Keratinocyte (primary cell): ENCODE measurements around the gene TUBGCP6. TPM values are rescaled to one million over a fixed set of nuclear protein-coding genes. Genes with fewer than 3 reads are reported as not detected.

Experiments used
- DNase-seq: peaks from one replicate; pipeline ENCODE4 v3.0.0-alpha.2; 2011; ENCODE audit warnings: low read depth, missing footprints, low spot score
- FAIRE-seq: peaks from 2 replicates; lab custom pipeline; 2011; peaks lifted over from hg19 to GRCh38; lab: Jason Lieb, UNC
- H2AFZ ChIP-seq: 2 replicates; pipeline ENCODE4 v1.6.0; 2012; ENCODE audit warnings: low read length, control low read depth, inconsistent platforms; ENCODE audit not compliant: control insufficient read depth
- H3K27ac ChIP-seq: 2 replicates; pipeline ENCODE4 v1.5.1; 2011; ENCODE audit warnings: low read length; ENCODE audit not compliant: control insufficient read depth, insufficient read depth
- H3K27me3 ChIP-seq: 3 replicates; pipeline ENCODE4 v1.6.0; 2011; ENCODE audit warnings: low read length; ENCODE audit not compliant: control insufficient read depth, insufficient read depth; ENCODE audit errors: extremely low read depth
- H3K36me3 ChIP-seq, 2 experiments: 2 replicates in 1 of 2; 3 replicates in 1 of 2; pipeline ENCODE4 v1.5.1; 2011; ENCODE audit warnings: low read length in 2 of 2, mild to moderate bottlenecking in 1 of 2; ENCODE audit not compliant: control insufficient read depth in 2 of 2, insufficient read depth in 2 of 2; ENCODE audit errors: extremely low read depth in 1 of 2
- H3K4me1 ChIP-seq: 3 replicates; pipeline ENCODE4 v1.5.1; 2011; ENCODE audit warnings: low read length; ENCODE audit not compliant: control insufficient read depth, insufficient read depth; ENCODE audit errors: extremely low read depth
- H3K4me2 ChIP-seq: 3 replicates; pipeline ENCODE4 v1.6.0; 2011; ENCODE audit warnings: low read depth, low read length; ENCODE audit not compliant: control insufficient read depth, insufficient read depth; ENCODE audit errors: extremely low read depth
- H3K4me3 ChIP-seq, 3 experiments: fragments of 200-600 bp in 1 of 3; sonication (generic) in 1 of 3; 2 replicates in 2 of 3; 3 replicates in 1 of 3; pipeline ENCODE4 v1.5.1; 2011 to 2016; ENCODE audit warnings: low read length in 3 of 3, mild to moderate bottlenecking in 3 of 3, control low read depth in 2 of 3, inconsistent platforms in 1 of 3, low read depth in 1 of 3, mixed read lengths in 1 of 3, mixed run types in 1 of 3, moderate library complexity in 1 of 3; ENCODE audit not compliant: control insufficient read depth in 2 of 3, insufficient read depth in 2 of 3; ENCODE audit errors: extremely low read depth in 1 of 3
- H3K79me2 ChIP-seq: 2 replicates; pipeline ENCODE4 v1.6.0; 2012; ENCODE audit warnings: low read length; ENCODE audit not compliant: control insufficient read depth, insufficient read depth
- H3K9ac ChIP-seq: 3 replicates; pipeline ENCODE4 v1.6.0; 2011; ENCODE audit warnings: low read length; ENCODE audit not compliant: control insufficient read depth, insufficient read depth; ENCODE audit errors: extremely low read depth
- H3K9me1 ChIP-seq: 3 replicates; pipeline ENCODE4 v1.6.0; 2011; ENCODE audit warnings: low read length; ENCODE audit not compliant: control insufficient read depth, insufficient read depth; ENCODE audit errors: extremely low read depth
- H3K9me3 ChIP-seq: 2 replicates; pipeline ENCODE4 v1.5.1; 2012; ENCODE audit warnings: low read depth, low read length; ENCODE audit not compliant: control insufficient read depth
- H4K20me1 ChIP-seq: 3 replicates; pipeline ENCODE4 v1.6.0; 2011; ENCODE audit warnings: low read length; ENCODE audit not compliant: control insufficient read depth, insufficient read depth; ENCODE audit errors: extremely low read depth
- EZH2 ChIP-seq: IDR thresholded peaks from one replicate; pipeline ENCODE4 v1.6.1; 2012; ENCODE audit warnings: inconsistent platforms, mild to moderate bottlenecking, low read length, moderate library complexity
- dilution Hi-C: fragments of 300-500 bp; cut with MboI; formaldehyde crosslinking; loops from one replicate; pipeline ENCODE4 v1.7.0; 2020; ENCODE audit warnings: low sequenced_read_pairs; ENCODE audit not compliant: extremely low pct_ligation_motif_present
- polyA plus RNA-seq, 5 experiments: library from polyadenylated mRNA; depleted of rRNA in 3 of 5; stranded (reverse) in 3 of 5; stranded (forward) in 1 of 5; unstranded in 1 of 5; fragments of >200 nt; gene quantifications; 1 replicate in 1 of 5; 2 replicates in 3 of 5; 3 replicates in 1 of 5; pipeline versions ENCODE4 v1.2.1 to v1.2.3, GENCODE V29; 2011 to 2012; ENCODE audit warnings: missing spikeins in 2 of 5, low read depth in 1 of 5, low replicate concordance in 1 of 5
- TF ChIP-seq, protein P1 (sequence below), 3 experiments: IDR thresholded peaks in 1 of 3; conservative IDR thresholded peaks in 1 of 3; optimal IDR thresholded peaks in 1 of 3; 2 replicates in 2 of 3; 3 replicates in 1 of 3; pipeline versions ENCODE3 to v1.5.1; 2011; ENCODE audit warnings: low read length in 3 of 3, mild to moderate bottlenecking in 3 of 3, moderate library complexity in 2 of 3, control low read depth in 1 of 3, inconsistent platforms in 1 of 3; ENCODE audit not compliant: insufficient read depth in 2 of 3; ENCODE audit errors: extremely low read depth in 1 of 3

Gene TUBGCP6
- polyA plus RNA-seq, 1 donor (not counting 4 experiments of a cell fraction or from before 2014, with no cell fraction given), result 10.1 TPM

- Histone ChIP-seq H3K9me1 (no peaks in the 10 kb centered on the region), H3K27ac (peak overlapping the region; percentile 78), H3K27me3 (no peaks in the 10 kb centered on the region), H3K4me3 (peak overlapping the region; percentile 40 to 68 (median 43)), H3K36me3 (peaks cover 13 to 18% of the 10 kb centered on the region in 2 experiments), H3K9ac (peak overlapping the region; percentile 64), H3K9me3 (no peaks in the 10 kb centered on the region), H2AFZ (no peak overlapping the region), H3K79me2 (peaks cover 67% of the 10 kb centered on the region), H3K4me2 (peak overlapping the region; percentile 52), H3K4me1 (peaks cover 34% of the 10 kb centered on the region), H4K20me1 (peaks cover 3% of the 10 kb centered on the region)
- dilution Hi-C loops, result no loop called here
- FAIRE-seq, result no peak
- DNase-seq, result no peak
- TF ChIP-seq, protein P1, sequence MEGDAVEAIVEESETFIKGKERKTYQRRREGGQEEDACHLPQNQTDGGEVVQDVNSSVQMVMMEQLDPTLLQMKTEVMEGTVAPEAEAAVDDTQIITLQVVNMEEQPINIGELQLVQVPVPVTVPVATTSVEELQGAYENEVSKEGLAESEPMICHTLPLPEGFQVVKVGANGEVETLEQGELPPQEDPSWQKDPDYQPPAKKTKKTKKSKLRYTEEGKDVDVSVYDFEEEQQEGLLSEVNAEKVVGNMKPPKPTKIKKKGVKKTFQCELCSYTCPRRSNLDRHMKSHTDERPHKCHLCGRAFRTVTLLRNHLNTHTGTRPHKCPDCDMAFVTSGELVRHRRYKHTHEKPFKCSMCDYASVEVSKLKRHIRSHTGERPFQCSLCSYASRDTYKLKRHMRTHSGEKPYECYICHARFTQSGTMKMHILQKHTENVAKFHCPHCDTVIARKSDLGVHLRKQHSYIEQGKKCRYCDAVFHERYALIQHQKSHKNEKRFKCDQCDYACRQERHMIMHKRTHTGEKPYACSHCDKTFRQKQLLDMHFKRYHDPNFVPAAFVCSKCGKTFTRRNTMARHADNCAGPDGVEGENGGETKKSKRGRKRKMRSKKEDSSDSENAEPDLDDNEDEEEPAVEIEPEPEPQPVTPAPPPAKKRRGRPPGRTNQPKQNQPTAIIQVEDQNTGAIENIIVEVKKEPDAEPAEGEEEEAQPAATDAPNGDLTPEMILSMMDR (optimal IDR thresholded peaks at IDR 0.05 in 1 of 3, IDR thresholded peaks at IDR 0.05 in 1 of 3, conservative IDR thresholded peaks at IDR 0.05 in 1 of 3; ENCODE audit: extremely low read depth in 1 of 3, insufficient read depth in 2 of 3, low read length in 3 of 3), result no peak
- no peak for TF ChIP-seq EZH2
Observed at GRCh38 chr22:50190941-50191741, 53.7 kb downstream of the TUBGCP6 start.

GRCh38 chr22:50190182-50190940 lies 54.5 kb downstream of the TUBGCP6 start:
- Histone ChIP-seq H3K36me3 (peaks cover 11 to 18% of the 10 kb centered on the region in 2 experiments), H3K9me1 (no peaks in the 10 kb centered on the region), H3K9ac (peak overlapping the region; percentile 64), H3K9me3 (no peaks in the 10 kb centered on the region), H3K4me3 (peak overlapping the region; percentile 40 to 68 (median 43)), H3K27ac (peak overlapping the region; percentile 78), H4K20me1 (peaks cover 3% of the 10 kb centered on the region), H2AFZ (peak overlapping the region; percentile 56), H3K79me2 (peaks cover 68% of the 10 kb centered on the region), H3K4me2 (peak overlapping the region; percentile 52), H3K27me3 (no peaks in the 10 kb centered on the region), H3K4me1 (peaks cover 34% of the 10 kb centered on the region)
- DNase-seq (peak; percentile 30), FAIRE-seq (peak; percentile 5)
- no peak for TF ChIP-seq EZH2
- TF ChIP-seq, protein P1 (optimal IDR thresholded peaks at IDR 0.05 in 1 of 3, IDR thresholded peaks at IDR 0.05 in 1 of 3, conservative IDR thresholded peaks at IDR 0.05 in 1 of 3; ENCODE audit: extremely low read depth in 1 of 3, insufficient read depth in 2 of 3, low read length in 3 of 3), result peak; percentile 18 to 64 (median 57)
- dilution Hi-C loops, result no loop called here
